HT1080 (cell line): ENCODE data around the gene LYRM9. TPM values are rescaled to one million over a fixed set of nuclear protein-coding genes. Genes with fewer than 3 reads are reported as not detected.
"Not testable (repeated sequence)": the region's sequence is repeated elsewhere in the genome, so short reads cannot be mapped to it uniquely, and the experiment has no call there.

Experiments
- DNase-seq: peaks from one replicate; pipeline ENCODE4 v3.0.0-alpha.2; 2015; ENCODE audit warnings: low read depth
- total RNA-seq: library from RNA; depleted of rRNA; stranded (reverse); fragments of >200 nt; shearing (Covaris generic); gene quantifications from 2 replicates; pipeline ENCODE4 v1.2.3, GENCODE V29; 2014

LYRM9 gene
- total RNA-seq, 1 experiment from 2014 or later, result 0.16 TPM

GRCh38 chr17:27878776-27879562 is 14.2 kb downstream of the LYRM9 start:
- DNase-seq, result no peak

DNA sequence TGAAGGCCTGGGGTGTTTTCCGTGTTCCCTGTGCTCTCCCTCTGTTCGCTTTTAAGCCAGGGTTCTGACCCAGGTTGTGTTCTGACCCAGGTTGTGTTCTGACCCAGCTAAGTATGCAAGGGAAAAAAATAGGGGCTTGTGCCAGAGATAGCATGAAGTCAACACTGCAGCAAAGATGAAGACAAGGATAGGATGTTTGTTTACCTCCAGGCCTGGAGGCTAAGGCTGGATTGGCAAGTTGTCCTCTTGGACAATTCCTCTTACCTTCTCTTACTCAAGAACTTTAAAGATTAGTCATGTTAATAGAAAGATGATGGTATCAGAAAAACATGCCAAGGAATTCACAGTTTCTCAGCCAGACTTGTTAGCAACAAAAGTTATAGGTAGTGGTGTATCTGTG is 19.4 kb downstream of the LYRM9 start:
- no peak for DNase-seq

DNA sequence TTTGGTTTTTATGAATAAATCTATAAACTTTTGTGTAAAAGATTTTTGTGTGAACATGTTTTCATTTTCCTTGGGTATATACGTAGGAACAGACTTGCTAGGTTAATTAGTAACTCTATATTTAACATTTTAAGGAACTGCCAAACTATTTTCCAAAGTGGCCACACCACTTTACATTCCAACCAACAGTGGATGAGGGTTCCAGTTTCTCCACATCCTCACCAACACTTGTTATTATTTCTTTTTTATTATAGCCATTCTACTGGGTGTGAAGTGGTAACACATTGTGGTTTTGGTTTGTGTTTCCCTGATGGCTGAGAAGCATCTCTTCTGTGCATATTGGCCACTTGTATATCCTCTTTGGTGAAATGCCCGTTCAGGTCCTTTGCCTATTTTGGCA is 20.0 kb downstream of the LYRM9 start:
- DNase-seq, result no peak

DNA sequence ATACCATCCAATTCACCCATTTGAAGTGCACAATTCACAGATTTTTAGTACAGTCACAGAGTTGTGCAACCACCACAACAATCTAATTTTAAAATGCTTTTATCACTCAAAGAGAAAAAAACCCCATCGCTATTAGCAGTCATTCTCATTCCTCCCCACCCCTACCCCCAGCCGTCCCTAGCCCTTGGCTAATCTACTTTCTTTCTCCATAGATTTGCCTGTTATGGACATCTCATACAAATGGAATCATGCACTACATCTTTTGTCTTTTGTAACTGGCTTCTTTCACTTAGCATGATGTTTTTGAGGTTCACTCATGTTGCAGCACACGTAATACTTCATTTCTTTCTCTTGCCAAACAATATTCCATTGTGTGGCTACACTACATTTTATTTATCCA is 20.4 kb downstream of the LYRM9 start:
- no peak for DNase-seq

- no peak for DNase-seq
Observed at GRCh38 chr17:27871407-27871806, 21.8 kb downstream of the LYRM9 start.

- DNase-seq, result no peak
Observed at GRCh38 chr17:27870345-27870744, 22.8 kb downstream of the LYRM9 start.

DNA sequence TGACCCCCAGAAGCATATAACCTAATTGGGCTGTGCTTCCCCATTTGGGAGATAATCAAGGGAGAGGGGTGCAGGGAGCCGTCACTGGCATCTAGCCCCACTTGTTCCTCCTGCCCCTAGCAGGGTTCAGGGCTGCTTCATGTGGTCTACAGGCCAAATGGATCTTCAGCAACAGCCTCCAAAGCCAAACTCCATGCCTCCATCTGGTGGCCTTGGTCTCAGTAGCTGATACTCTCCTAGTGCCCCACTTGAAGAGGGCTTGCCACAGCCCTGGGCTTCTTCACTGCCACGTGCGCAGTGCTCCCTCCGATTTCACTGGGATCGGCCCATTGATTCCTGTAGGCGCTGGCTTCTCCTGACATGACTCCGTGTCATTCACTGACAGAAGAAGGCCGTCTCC is 24.6 kb downstream of the LYRM9 start:
- DNase-seq, result no peak

- no peak for DNase-seq
Observed at GRCh38 chr17:27862840-27863239, 30.3 kb downstream of the LYRM9 start.

GRCh38 chr17:27862004-27862403 is 31.2 kb downstream of the LYRM9 start:
- DNase-seq, result no peak

GRCh38 chr17:27860971-27861664 is 32.0 kb downstream of the LYRM9 start:
- DNase-seq, result no peak

- DNase-seq, result no peak
Observed at GRCh38 chr17:27858621-27859305, 34.4 kb downstream of the LYRM9 start.

DNA sequence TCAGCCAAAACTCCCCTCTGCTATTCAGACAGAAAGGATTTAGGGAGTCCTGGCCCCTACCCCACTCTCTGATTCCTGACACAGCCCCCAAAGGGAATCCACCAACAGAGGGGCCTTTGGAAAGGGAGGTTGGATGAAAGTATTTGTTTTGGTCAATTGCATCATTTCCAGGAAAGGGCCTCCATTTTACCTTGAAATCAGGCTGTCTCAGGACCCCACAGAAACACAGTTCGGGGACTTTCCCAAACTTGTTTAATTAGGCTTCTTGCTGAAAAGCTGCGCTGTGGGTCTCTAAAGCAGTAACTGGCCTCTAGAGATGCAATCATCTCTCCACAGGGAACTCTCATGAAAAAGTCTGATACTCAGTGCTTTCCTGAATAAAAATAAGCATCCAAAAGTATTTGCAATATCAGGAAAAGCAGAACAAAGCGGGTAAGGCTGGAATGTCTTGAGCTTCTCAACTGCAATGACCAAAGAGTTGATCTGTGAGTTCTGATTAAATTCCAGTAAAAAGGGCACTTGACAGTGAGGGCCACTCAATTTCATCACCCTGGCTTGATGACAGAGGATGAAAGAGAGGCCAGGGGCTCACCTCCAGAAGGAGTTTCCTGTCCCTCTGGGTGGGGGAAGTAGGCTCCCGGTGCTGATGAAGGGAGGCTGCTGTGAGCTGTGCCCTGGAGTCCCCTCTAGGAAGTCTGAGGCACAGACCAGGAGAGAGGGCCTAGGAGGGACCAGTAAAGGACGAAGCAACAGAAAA is 36.3 kb downstream of the LYRM9 start:
- no peak for DNase-seq

DNA sequence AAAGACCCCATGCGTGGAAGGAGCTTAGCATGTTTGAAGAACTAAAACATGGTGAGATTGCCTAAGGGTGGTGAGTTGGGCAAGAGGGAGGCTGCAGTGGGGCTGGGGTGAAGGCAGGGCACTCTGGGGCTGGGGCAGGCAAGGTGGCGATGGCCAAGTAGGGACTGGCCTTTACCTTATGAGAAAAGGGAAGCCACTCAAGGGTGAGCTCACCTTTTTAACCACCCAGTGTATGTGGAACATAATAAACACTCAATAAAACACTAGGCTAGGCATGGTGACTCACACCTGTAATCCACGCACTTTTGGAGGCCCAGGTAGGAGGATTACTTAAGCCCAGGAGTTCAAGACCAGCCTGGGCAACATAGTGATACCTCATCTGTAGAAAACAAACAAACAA is 37.7 kb downstream of the LYRM9 start:
- no peak for DNase-seq

DNA sequence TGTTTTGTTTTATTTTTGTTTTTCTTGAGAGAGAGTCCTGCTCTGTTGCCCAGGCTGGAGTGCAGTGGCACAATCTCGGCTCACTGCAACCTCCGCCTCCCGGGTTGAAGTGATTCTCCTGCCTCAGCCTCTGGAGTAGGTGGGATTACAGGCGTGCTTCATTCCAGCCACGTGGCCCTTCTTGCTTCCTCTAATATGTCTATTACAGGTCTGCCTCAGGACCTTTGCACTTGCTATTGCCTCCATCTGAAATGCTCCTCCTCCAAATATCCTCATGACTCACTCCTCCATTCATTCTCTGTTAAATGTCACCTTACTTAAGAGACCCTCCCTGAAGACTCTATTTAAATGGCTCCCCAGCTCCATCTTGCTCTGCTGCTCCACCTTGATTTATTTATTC is 39.0 kb downstream of the LYRM9 start:
- no peak for DNase-seq

DNA sequence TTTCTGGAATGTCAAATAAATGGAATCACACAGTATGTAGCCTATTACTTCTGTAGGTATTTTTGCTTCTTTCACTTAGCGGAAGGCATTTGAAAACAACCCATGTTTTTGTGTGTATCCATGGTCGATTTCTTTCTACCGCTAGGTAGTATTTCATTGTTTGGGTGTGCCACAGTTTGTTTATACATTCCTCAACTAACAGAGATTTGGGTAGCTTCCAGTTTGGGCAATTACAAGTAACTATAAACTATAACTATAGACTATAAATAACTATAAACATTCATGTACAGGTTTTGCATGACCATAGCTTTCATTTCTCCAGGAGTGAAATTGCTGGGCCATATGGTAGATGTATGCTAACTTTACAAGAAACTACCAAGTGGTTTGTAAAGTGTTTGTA is 40.1 kb downstream of the LYRM9 start:
- no peak for DNase-seq

DNA sequence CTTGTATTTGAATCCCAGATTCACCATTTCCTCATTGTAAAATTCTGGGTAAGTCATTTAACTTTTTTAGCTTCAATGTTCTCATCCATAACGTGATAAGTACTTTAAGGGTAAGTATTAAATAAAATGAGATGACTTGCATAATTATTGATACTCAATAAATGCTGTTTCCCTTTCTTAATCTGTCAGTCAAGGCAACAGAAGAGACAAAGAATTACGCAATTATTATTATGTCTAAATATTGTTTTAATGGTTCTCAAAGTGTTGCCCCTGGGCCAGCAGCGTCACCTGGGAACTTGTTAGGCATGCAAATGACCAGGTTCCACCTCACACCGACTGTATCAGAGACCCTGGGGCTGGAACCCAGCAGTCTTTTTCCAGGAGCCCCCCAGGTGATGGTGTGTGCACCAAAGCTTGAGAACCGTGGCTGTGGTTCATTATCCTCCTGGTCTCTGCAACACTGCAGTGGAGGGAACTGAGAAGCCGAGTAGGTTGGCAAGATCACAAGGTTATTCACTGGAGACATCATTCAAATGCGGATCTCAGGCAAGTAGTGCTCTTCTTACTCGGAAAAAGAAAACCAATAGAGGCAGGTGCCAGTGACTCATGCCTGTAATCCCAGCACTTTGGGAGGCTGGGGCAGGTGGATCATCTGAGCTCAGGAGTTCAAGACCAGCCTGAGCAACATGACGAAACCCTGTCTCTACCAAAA is 43.5 kb downstream of the LYRM9 start:
- no peak for DNase-seq

DNA sequence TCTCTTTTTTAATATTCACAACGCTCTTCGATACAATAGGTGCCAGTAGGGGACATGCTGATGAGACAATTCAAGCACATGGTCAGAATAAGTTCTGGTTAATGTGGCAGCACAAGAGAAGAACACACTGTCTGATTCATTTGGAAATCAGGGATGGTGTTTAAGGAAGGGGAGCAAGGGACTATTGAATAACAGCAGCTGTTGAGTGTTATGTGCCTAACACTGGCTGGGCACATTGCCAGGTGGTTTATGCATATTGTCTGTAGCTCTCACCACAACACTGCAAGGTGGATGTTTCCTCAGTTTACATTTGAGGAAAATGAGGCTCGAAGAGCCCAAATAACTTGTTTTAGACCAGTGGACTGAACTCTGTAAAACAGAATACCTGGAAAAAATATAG is 44.2 kb downstream of the LYRM9 start:
- no peak for DNase-seq

GRCh38 chr17:27846808-27847307 is 46.3 kb downstream of the LYRM9 start:
- not testable (repeated sequence) for DNase-seq

DNA sequence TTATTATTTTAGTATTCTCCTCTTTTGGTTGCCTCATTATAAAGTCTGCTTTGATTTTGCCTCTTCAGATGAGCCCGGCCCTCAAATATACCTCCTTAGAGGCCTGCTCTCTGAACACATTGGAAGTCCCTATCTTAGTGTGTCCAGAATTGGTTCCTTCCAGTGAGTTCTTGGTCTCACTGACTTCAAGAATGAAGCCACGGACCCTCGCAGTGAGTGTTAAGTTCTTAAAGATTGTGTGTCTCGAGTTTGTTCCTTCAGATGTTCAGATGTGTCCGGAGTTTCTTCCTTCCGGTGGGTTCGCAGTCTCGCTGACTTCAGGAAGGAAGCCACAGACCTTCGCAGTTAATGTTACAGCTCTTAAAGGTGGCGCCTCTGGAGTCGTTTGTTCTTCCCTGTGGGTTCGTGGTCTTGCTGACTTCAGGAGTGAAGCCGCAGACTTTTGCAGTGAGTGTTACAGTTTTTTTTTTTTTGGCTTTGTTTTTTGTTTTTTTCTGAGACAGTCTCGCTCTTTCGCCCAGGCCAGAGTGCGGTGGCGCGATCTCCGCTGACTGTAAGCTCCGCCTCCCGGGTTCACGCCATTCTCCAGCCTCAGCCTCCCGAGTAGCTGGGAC is 47.0 kb downstream of the LYRM9 start:
- no peak for DNase-seq

DNA sequence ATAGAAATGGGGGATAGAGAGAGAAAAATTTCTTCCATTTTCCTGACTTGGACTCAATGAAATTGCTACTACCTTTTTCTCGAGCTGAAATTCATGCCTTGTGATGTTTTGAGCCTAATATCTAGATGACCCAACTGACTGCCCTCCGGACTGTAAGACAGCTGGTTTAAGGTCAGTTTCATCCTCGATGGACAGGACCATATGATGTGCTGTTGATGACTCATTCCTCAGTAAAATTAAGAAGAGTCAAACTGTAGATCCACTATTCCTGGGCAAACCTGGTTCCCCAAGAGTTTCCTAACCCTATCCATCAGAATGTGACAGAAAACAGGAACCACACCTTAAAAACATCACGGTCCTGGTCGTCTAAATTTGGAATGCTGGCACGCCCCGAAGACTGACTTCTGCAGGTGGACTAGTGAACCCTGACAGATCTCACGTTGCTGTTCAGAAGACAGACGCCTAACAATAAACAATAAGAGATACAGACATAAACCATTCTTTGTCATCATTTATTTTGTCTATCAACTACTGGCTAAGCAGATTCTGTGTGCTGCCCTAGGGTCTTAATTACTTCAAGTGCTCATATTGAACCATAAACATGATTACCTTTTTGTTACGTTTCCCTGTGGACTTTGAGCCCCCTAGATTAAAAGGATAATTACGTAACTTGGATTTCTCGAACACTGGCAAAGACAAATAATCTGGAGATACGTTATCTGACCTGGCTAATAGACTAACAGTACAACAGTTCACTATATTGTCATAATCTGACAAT is 47.7 kb downstream of the LYRM9 start:
- DNase-seq, result no peak
